OCI-LY7 (cell line): ENCODE measurements around the gene GRAMD2A. TPM values are rescaled to one million over a fixed set of nuclear protein-coding genes. Genes with fewer than 3 reads are reported as not detected.

Experiments used
- BruUV-seq: library from RNA; stranded (reverse); fragments of 400-500 nt; replicated peaks from 2 replicates; lab custom pipeline; 2021; lab: Mats Ljungman, UMichigan
- CTCF ChIA-PET: fragments of 300-600 bp; sonication (Branson Sonifier 250); formaldehyde crosslinking; loops from one replicate; lab custom pipeline; 2022; ENCODE audit warnings: antibody characterized with exemption; ENCODE audit not compliant: unreplicated experiment; lab: Charles Lee
- POLR2A ChIA-PET: fragments of 300-600 bp; sonication (Branson Sonifier 250); formaldehyde crosslinking; loops from one replicate; lab custom pipeline; 2022; ENCODE audit warnings: antibody characterized with exemption; lab: Charles Lee
- DNase-seq: peaks from one replicate; pipeline ENCODE4 v3.0.0-alpha.2; 2015; ENCODE audit warnings: low spot score
- H2AFZ ChIP-seq: fragments of 200-600 bp; sonication (generic), shearing (Covaris generic); 2 replicates; pipeline ENCODE4 v1.6.1; 2014; ENCODE audit warnings: mild to moderate bottlenecking, antibody characterized with exemption, low read length, moderate library complexity
- H3K27ac ChIP-seq: fragments of 200-600 bp; sonication (generic); 2 replicates; pipeline ENCODE4 v1.5.1; 2014; ENCODE audit warnings: mixed run types, low read depth, mild to moderate bottlenecking, moderate library complexity, low read length, inconsistent platforms; ENCODE audit not compliant: poor library complexity, severe bottlenecking
- H3K36me3 ChIP-seq: fragments of 200-600 bp; sonication (generic); 2 replicates; pipeline ENCODE4 v1.6.1; 2014; ENCODE audit warnings: mild to moderate bottlenecking, antibody characterized with exemption, low read length, moderate library complexity, mixed read lengths; ENCODE audit not compliant: insufficient read depth
- H3K4me1 ChIP-seq: fragments of 200-600 bp; sonication (generic); 2 replicates; pipeline ENCODE4 v1.5.1; 2014; ENCODE audit warnings: mild to moderate bottlenecking, low read length; ENCODE audit not compliant: insufficient read depth, poor library complexity, severe bottlenecking
- H3K4me2 ChIP-seq: fragments of 200-600 bp; sonication (generic); 2 replicates; pipeline ENCODE4 v1.6.1; 2014; ENCODE audit warnings: mild to moderate bottlenecking, low read length
- H3K4me3 ChIP-seq: fragments of 200-600 bp; sonication (generic); 2 replicates; pipeline ENCODE4 v1.5.1; 2014; ENCODE audit warnings: mild to moderate bottlenecking, low read depth, low read length; ENCODE audit not compliant: poor library complexity, severe bottlenecking
- H3K79me2 ChIP-seq: fragments of 200-600 bp; sonication (generic); 2 replicates; pipeline ENCODE4 v1.6.1; 2016; ENCODE audit warnings: low read depth, mild to moderate bottlenecking, low read length, moderate library complexity, mixed read lengths; ENCODE audit not compliant: insufficient read depth
- H3K9me2 ChIP-seq: fragments of 200-600 bp; sonication (generic); 2 replicates; pipeline ENCODE4 v1.6.1; 2016; ENCODE audit warnings: mild to moderate bottlenecking, low read length, mixed read lengths; ENCODE audit not compliant: insufficient read depth
- H3K9me3 ChIP-seq: fragments of 200-600 bp; sonication (generic); 2 replicates; pipeline ENCODE4 v1.6.1; 2014; ENCODE audit warnings: mild to moderate bottlenecking, mixed run types, low read length, mixed read lengths
- H4K20me1 ChIP-seq: fragments of 200-600 bp; sonication (generic); 2 replicates; pipeline ENCODE4 v1.6.1; 2014; ENCODE audit warnings: mild to moderate bottlenecking, antibody characterized with exemption, low read length, moderate library complexity, mixed read lengths; ENCODE audit not compliant: insufficient read depth
- EZH2phosphoT487 ChIP-seq: fragments of 200-600 bp; sonication (generic); IDR thresholded peaks from 2 replicates; pipeline ENCODE4 v1.6.1; 2018; ENCODE audit warnings: low read depth, borderline replicate concordance, mild to moderate bottlenecking, mixed run types, antibody characterized with exemption, low read length, moderate library complexity, mixed read lengths
- intact Hi-C: fragments of 100-400 bp; cut with micrococcal nuclease; formaldehyde crosslinking; loops from one replicate; pipeline ENCODE4 v1.10.0; 2022; ENCODE audit not compliant: unreplicated experiment
- total RNA-seq, 2 experiments: library from RNA; depleted of rRNA in 1 of 2; stranded (reverse); fragments of >200 nt in 1 of 2; shearing (Covaris generic) in 1 of 2; gene quantifications; 2 replicates each; pipeline ENCODE4 v1.2.3, GENCODE V29; 2014 to 2022
- TF ChIP-seq, protein P1 (sequence below): fragments of 200-600 bp; sonication (generic); conservative IDR thresholded peaks from 2 replicates; pipeline ENCODE4 v1.5.1; 2014; ENCODE audit warnings: mild to moderate bottlenecking, antibody characterized with exemption, low read length, moderate library complexity, mixed read lengths

The GRAMD2A gene
- total RNA-seq, 2 experiments from 2014 or later, result not detected

DNA sequence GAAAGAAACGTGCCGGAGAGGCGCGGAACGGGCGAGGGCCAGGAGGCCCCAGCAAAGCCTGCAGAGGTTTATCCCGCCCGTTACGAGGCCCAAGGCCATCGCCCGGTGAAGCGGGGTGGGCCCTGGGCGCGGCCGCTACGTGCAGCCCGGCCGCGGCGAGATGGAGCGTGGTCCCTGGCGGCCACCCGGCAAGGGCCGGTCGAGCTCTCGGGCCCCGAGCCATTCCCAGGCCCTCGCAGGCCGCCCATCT is 32.3 kb upstream of the GRAMD2A start:
- intact Hi-C loops, result loop anchor here (2.0 to 5.0 kb wide), 4 partner anchors 31 to 1762 kb away; partner anchors contain the start of genes ARIH1, MYO9A, PML and SENP8
- TF ChIP-seq EZH2phosphoT487, result no peak
- TF ChIP-seq, protein P1, sequence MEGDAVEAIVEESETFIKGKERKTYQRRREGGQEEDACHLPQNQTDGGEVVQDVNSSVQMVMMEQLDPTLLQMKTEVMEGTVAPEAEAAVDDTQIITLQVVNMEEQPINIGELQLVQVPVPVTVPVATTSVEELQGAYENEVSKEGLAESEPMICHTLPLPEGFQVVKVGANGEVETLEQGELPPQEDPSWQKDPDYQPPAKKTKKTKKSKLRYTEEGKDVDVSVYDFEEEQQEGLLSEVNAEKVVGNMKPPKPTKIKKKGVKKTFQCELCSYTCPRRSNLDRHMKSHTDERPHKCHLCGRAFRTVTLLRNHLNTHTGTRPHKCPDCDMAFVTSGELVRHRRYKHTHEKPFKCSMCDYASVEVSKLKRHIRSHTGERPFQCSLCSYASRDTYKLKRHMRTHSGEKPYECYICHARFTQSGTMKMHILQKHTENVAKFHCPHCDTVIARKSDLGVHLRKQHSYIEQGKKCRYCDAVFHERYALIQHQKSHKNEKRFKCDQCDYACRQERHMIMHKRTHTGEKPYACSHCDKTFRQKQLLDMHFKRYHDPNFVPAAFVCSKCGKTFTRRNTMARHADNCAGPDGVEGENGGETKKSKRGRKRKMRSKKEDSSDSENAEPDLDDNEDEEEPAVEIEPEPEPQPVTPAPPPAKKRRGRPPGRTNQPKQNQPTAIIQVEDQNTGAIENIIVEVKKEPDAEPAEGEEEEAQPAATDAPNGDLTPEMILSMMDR, result no peak
- Histone ChIP-seq H3K4me2 (peak overlapping the region; percentile 82), H3K4me1 (peaks cover 43% of the 10 kb centered on the region), H4K20me1 (peaks cover 25% of the 10 kb centered on the region), H3K4me3 (peak overlapping the region; percentile 89), H3K27ac (peak overlapping the region; percentile 86), H2AFZ (no peak overlapping the region), H3K9me2 (no peaks in the 10 kb centered on the region), H3K79me2 (peaks cover 68% of the 10 kb centered on the region), H3K9me3 (no peaks in the 10 kb centered on the region), H3K36me3 (peaks cover 52% of the 10 kb centered on the region)
- DNase-seq, result no peak
- CTCF ChIA-PET, result no interaction called here
- POLR2A ChIA-PET, result interaction anchor here (1.1 kb wide), 1 partner anchor 44 kb away, joined by 5 read pairs; no protein-coding TSS in a partner anchor
- BruUV-seq, result no TSS peak

DNA sequence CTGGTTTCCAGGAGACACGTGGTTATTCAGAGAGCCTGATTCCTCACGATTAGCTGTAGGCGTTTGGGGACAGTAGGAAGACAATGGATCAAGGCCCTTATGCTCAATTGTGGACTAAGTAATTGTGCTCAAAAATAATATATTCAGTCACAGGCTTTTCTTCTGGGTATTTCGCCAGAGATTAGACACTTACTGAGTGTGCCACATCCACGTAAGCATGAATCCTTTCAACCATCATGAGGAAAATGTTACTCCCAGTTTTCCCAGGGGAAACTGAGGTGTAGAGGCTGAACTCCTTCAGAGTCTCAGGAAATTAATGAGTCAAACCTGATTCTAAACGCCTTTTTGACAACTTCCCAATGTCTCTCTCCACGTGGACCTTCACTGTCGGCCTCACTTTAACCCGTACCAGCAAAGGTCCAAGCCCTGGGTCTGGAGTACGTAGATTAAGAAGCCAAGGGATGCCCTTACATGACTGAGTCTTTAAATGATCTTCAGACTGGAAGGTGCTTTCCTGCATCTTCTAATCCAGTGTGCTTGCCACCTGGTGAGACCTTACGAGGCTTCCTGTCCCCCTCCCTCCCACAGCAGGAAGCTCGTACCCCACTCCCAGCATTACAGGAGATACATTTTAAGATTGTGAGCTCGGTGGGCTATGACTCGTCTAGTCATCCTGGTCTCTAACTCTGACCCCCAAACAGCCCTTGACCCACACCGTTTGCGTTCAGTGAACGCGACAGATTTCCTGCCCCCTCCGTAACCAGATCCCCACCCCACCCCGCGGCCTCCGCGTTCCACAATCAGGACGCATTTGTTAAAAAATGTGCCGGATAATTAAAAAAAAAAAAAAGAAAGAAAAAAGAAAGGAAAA is 31.7 kb upstream of the GRAMD2A start:
- Histone ChIP-seq H3K79me2 (peaks cover 73% of the 10 kb centered on the region), H3K4me3 (peak overlapping the region; percentile 89), H3K4me1 (peaks cover 45% of the 10 kb centered on the region), H3K27ac (peak overlapping the region; percentile 86), H4K20me1 (peaks cover 27% of the 10 kb centered on the region), H3K9me2 (no peaks in the 10 kb centered on the region), H2AFZ (no peak overlapping the region), H3K4me2 (peak overlapping the region; percentile 82), H3K36me3 (peaks cover 56% of the 10 kb centered on the region), H3K9me3 (no peaks in the 10 kb centered on the region)
- intact Hi-C loops, result loop anchor here (5.0 kb wide), 1 partner anchor 112 kb away; the partner anchor contains the start of genes MYO9A and SENP8
- TF ChIP-seq EZH2phosphoT487, result no peak
- TF ChIP-seq, protein P1, result 0 out of 2 replicates have a peak, but pooled peaks have one; percentile 0
- peak; percentile 76 for DNase-seq
- ChIA-PET POLR2A (no interaction called here), CTCF (no interaction called here)
- BruUV-seq, result no TSS peak
